Endothelial cell of umbilical vein (primary cell): Measurements from ENCODE around the gene NCAPG2. TPM values are rescaled to one million over a fixed set of nuclear protein-coding genes. Genes with fewer than 3 reads are reported as not detected.

ENCODE experiments used
- BruUV-seq: library from RNA; stranded (reverse); fragments of 400-500 nt; replicated peaks from 2 replicates; lab custom pipeline; 2021; lab: Mats Ljungman, UMichigan
- CTCF ChIA-PET: fragments of 300-600, 350-600 bp; sonication (Branson Sonifier 250); formaldehyde crosslinking; loops from one replicate; lab custom pipeline; 2021; ENCODE audit warnings: antibody characterized with exemption, inconsistent platforms; lab: Charles Lee
- POLR2A ChIA-PET: fragments of 300-600, 350-600 bp; sonication (Branson Sonifier 250); formaldehyde crosslinking; loops from one replicate; lab custom pipeline; 2021; ENCODE audit warnings: antibody characterized with exemption, inconsistent platforms; lab: Charles Lee
- DNase-seq: peaks from one replicate; pipeline ENCODE4 v3.0.0-alpha.2; 2011; ENCODE audit warnings: low read depth, low spot score
- FAIRE-seq: peaks from 2 replicates; lab custom pipeline; 2011; peaks lifted over from hg19 to GRCh38; lab: Jason Lieb, UNC
- H2AFZ ChIP-seq: 2 replicates; pipeline ENCODE4 v1.6.0; 2012; ENCODE audit warnings: low read depth, low read length, control low read depth, inconsistent platforms
- H3K27ac ChIP-seq: 2 replicates; pipeline ENCODE4 v1.5.1; 2011; ENCODE audit warnings: low read depth, mild to moderate bottlenecking, control low read depth, low read length, moderate library complexity; ENCODE audit not compliant: insufficient read depth
- H3K27me3 ChIP-seq, 2 experiments: 2 replicates each; pipeline versions ENCODE4 v1.6.0 to v1.6.1; 2011; ENCODE audit warnings: low read length in 2 of 2, mixed read lengths in 1 of 2; ENCODE audit not compliant: control insufficient read depth in 2 of 2, insufficient read depth in 2 of 2
- H3K36me3 ChIP-seq, 2 experiments: 2 replicates in 1 of 2; 3 replicates in 1 of 2; pipeline ENCODE4 v1.5.1; 2011; ENCODE audit warnings: low read length in 2 of 2, mild to moderate bottlenecking in 1 of 2, moderate library complexity in 1 of 2; ENCODE audit not compliant: control insufficient read depth in 2 of 2, insufficient read depth in 2 of 2; ENCODE audit errors: extremely low read depth in 1 of 2
- H3K4me1 ChIP-seq: 3 replicates; pipeline ENCODE4 v1.5.1; 2011; ENCODE audit warnings: mild to moderate bottlenecking, low read length; ENCODE audit not compliant: control insufficient read depth, insufficient read depth; ENCODE audit errors: extremely low read depth
- H3K4me2 ChIP-seq: 2 replicates; pipeline ENCODE4 v1.6.1; 2011; ENCODE audit warnings: low read length, control low read depth, mixed read lengths; ENCODE audit not compliant: insufficient read depth
- H3K4me3 ChIP-seq, 3 experiments: fragments of 200-600 bp in 1 of 3; sonication (generic), shearing (Covaris generic) in 1 of 3; replicated peaks in 1 of 3; 2 replicates each; pipeline ENCODE4 v1.5.1; 2011 to 2016; ENCODE audit warnings: control low read depth in 3 of 3, low read length in 3 of 3, mild to moderate bottlenecking in 2 of 3, inconsistent platforms in 1 of 3, low read depth in 1 of 3, moderate library complexity in 1 of 3; ENCODE audit not compliant: insufficient read depth in 1 of 3
- H3K79me2 ChIP-seq: 2 replicates; pipeline ENCODE4 v1.6.0; 2012; ENCODE audit warnings: low read length, inconsistent platforms; ENCODE audit not compliant: control insufficient read depth, insufficient read depth
- H3K9ac ChIP-seq: replicated peaks from 2 replicates; pipeline ENCODE3; 2011; ENCODE audit warnings: low read length, control low read depth; ENCODE audit not compliant: insufficient read depth; ENCODE audit errors: extremely low read depth
- H3K9me1 ChIP-seq: replicated peaks from 3 replicates; pipeline ENCODE4 v1.6.0; 2011; ENCODE audit warnings: mild to moderate bottlenecking, low read length; ENCODE audit not compliant: control insufficient read depth, insufficient read depth; ENCODE audit errors: extremely low read depth
- H3K9me3 ChIP-seq: replicated peaks from 2 replicates; pipeline ENCODE4 v1.5.1; 2012; ENCODE audit warnings: low read length, inconsistent platforms; ENCODE audit not compliant: control insufficient read depth, insufficient read depth
- H4K20me1 ChIP-seq: replicated peaks from 2 replicates; pipeline ENCODE3; 2011; ENCODE audit warnings: mild to moderate bottlenecking, low read length; ENCODE audit not compliant: control insufficient read depth, insufficient read depth; ENCODE audit errors: extremely low read depth
- EZH2 ChIP-seq: IDR thresholded peaks from 2 replicates; pipeline ENCODE4 v1.6.1; 2012; ENCODE audit warnings: borderline replicate concordance, low read depth, mild to moderate bottlenecking, moderate library complexity, low read length, inconsistent platforms; ENCODE audit not compliant: severe bottlenecking
- FOS ChIP-seq: IDR thresholded peaks from 2 replicates; pipeline ENCODE4 v1.6.1; 2011; ENCODE audit warnings: mild to moderate bottlenecking, low read length, moderate library complexity, borderline replicate concordance; ENCODE audit not compliant: insufficient read depth
- GATA2 ChIP-seq: IDR thresholded peaks from 2 replicates; pipeline ENCODE4 v1.7.0; 2011; ENCODE audit warnings: low read depth, mild to moderate bottlenecking, moderate library complexity, mixed read lengths, low read length; ENCODE audit not compliant: insufficient read length, insufficient read depth
- JUN ChIP-seq: IDR thresholded peaks from 2 replicates; pipeline ENCODE4 v1.6.1; 2011; ENCODE audit warnings: borderline replicate concordance, low read depth; ENCODE audit not compliant: insufficient read length, insufficient read depth
- MAX ChIP-seq: IDR thresholded peaks from 2 replicates; pipeline ENCODE4 v1.6.1; 2011; ENCODE audit not compliant: insufficient read depth, insufficient read length
- MYC ChIP-seq: IDR thresholded peaks from one replicate; pipeline ENCODE4 v1.6.1; 2011; ENCODE audit warnings: mild to moderate bottlenecking, low read depth, low read length
- POLR2A ChIP-seq: IDR thresholded peaks from 2 replicates; pipeline ENCODE4 v1.6.1; 2012; ENCODE audit warnings: low read depth, mild to moderate bottlenecking, control low read depth, low read length
- POLR2AphosphoS5 ChIP-seq: IDR thresholded peaks from 2 replicates; pipeline ENCODE4 v1.6.1; 2012; ENCODE audit warnings: low read depth, mild to moderate bottlenecking, control low read depth, low read length, moderate library complexity; ENCODE audit not compliant: insufficient read depth
- dilution Hi-C: fragments of 300-500 bp; cut with MboI; formaldehyde crosslinking; loops from one replicate; pipeline ENCODE4 v1.15.0; 2019; ENCODE audit warnings: low sequenced_read_pairs; ENCODE audit not compliant: extremely low pct_ligation_motif_present
- intact Hi-C: fragments of 100-400 bp; cut with micrococcal nuclease; formaldehyde crosslinking; loops from one replicate; pipeline ENCODE4 v1.10.0; 2022
- polyA plus RNA-seq, 4 experiments: library from polyadenylated mRNA; depleted of rRNA in 3 of 4; stranded (reverse) in 3 of 4; unstranded in 1 of 4; fragments of >200 nt; gene quantifications; 2 replicates each; pipeline versions ENCODE4 v1.2.1 to v1.2.3, GENCODE V29; 2011 to 2012; ENCODE audit warnings: missing spikeins in 1 of 4
- total RNA-seq: library from RNA; stranded (reverse); gene quantifications from 2 replicates; pipeline ENCODE4 v1.2.3, GENCODE V29; 2021

Gene NCAPG2
- total and polyA plus RNA-seq, 2 donors (not counting 3 experiments of a cell fraction or from before 2014, with no cell fraction given) = 19.2 to 62.3 TPM

GRCh38 chr7:158588878-158589442, 115.6 kb downstream of the NCAPG2 start:
- intact Hi-C loops = no loop called here
- POLR2A ChIA-PET = no interaction called here
- no TSS peak for BruUV-seq
- dilution Hi-C loops = no loop called here
- H3K4me1 ChIP-seq = no peaks in the 10 kb centered on the region
- no peak for DNase-seq
- no peak overlapping the region for H3K27ac ChIP-seq
- no peak overlapping the region for H2AFZ ChIP-seq
- no peaks in the 10 kb centered on the region for H3K9me3 ChIP-seq
- no peak for FAIRE-seq
- no peaks in the 10 kb centered on the region for H3K9me1 ChIP-seq
- CTCF ChIA-PET = no interaction called here
- no peaks in the 10 kb centered on the region for H3K36me3 ChIP-seq
- H3K27me3 ChIP-seq = peaks cover 10 to 22% of the 10 kb centered on the region in 2 experiments
- H4K20me1 ChIP-seq = no peaks in the 10 kb centered on the region
- no peak overlapping the region for H3K4me2 ChIP-seq
- no peaks in the 10 kb centered on the region for H3K79me2 ChIP-seq
- H3K9ac ChIP-seq = no peak overlapping the region
- no peak overlapping the region for H3K4me3 ChIP-seq
- no peak for TF ChIP-seq MAX
- no peak for TF ChIP-seq FOS
- TF ChIP-seq POLR2A = no peak
- TF ChIP-seq GATA2 = no peak
- TF ChIP-seq EZH2 = peak; percentile 43
- no peak for TF ChIP-seq POLR2AphosphoS5
- no peak for TF ChIP-seq MYC
- TF ChIP-seq JUN = no peak
